NCI-H1092 treated with DMSO at 0.1 percent for 48 hours (cell line): ENCODE data around the gene NANS.
A peak's percentile ranks its signal among the peaks of the same experiment; 100 is the strongest.
"Not testable (repeated sequence)": the region's sequence is repeated elsewhere in the genome, so short reads cannot be mapped to it uniquely, and the experiment has no call there.

Source experiments
- DNase-seq: peaks from one replicate; lab custom pipeline; 2025; lab: John Stamatoyannopoulos, UW

Gene NANS

GRCh38 chr9:98056269-98057137 lies at the start of gene NANS:
NANS (plus strand) TSS chr9:98056732; CDS start chr9:98056809, 77 bp downstream.
- DNase-seq, result peak; percentile 93

- DNase-seq, result no peak
These were observed 49.1 kb upstream of the NANS start for GRCh38 chr9:98007251-98007928.

GRCh38 chr9:98008764-98009163 lies 47.8 kb upstream of the NANS start:
- no peak for DNase-seq

GRCh38 chr9:98009437-98009836 lies 47.1 kb upstream of the NANS start:
- DNase-seq, result no peak

DNA sequence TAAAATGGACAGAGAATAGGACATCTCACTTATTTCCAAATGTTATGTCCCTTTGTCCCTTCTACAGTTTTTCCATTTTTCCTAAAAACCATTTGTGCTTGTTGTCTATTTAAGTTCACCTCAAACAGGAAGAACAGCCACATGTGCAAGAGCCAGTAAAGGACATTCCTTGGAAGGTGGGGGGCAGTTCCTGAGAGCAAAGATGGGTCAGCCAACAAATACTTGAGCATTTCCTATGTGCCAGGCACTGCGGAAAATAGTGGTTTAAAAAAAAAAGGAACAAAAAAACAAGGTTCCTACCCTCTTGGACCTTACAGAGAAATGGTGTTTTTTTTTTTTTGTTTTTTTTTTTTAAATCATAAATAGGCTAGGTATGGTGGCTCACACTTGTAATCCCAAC lies 46.6 kb upstream of the NANS start:
- DNase-seq, result no peak

DNA sequence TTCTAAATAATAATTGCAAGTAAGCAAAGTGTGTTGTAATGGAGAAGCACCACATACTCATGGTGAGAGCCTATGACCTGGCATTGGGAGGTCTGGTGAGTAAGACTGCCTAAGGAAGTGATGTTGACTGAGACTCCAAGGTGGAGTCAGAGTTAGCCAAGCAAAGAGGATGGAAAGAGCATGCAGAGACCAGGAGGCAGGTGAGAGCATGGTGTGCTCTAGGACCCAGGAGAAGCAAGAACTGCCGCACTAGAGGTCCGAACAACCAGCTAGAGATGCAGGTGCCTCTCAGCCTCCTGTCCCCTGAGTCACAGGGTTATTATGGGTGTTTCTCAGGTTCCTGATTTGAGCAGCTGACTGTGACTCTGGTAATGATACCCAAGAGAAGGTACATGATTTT lies 46.1 kb upstream of the NANS start:
- DNase-seq, result no peak

GRCh38 chr9:98011122-98011521 lies 45.4 kb upstream of the NANS start:
- no peak for DNase-seq

DNA sequence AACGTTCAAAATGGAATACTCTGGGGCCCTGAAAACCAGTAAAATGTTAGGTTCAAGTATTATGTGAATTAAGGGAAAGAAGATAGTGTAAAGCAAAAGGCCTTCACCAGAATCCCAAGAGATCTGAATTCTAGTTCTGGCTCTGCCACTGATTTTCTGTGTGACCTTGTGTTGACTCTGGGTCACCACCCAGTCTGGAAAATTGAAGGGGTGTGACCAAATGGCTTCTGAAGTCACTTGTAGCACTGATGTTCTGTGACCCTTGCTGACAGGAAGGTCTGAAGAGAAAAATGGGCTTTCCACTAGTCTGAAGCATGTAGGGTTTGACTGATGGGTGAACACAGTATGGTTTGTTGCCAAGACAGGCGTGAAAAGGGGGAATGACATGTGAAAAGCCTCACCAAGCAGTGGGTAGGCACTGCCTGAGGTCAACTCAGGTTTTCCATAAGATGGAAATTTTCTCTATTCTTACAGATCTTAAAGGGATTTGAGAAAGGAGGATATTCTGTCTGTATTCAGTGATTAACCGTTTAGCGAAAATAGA lies 40.3 kb upstream of the NANS start:
- DNase-seq, result no peak

DNA sequence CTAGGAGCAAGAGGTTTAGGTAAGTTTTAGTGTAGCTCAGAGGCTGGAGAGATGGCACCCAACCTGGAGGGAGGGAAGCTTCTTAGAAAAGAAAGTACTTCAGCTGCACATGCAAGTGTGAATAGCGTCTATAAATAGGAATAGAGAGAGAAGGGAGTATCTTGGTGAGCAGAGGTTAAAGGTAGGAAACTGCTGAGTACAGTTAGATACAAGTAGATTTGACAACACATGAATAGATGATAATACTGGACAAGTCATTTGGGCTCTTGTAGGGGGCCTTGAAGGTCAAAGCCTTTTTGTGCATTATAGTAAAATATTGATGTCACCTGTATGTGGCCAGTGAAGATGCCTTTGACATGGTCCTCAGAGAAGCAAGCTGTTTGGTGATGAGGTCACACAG lies 39.2 kb upstream of the NANS start:
- DNase-seq, result no peak

DNA sequence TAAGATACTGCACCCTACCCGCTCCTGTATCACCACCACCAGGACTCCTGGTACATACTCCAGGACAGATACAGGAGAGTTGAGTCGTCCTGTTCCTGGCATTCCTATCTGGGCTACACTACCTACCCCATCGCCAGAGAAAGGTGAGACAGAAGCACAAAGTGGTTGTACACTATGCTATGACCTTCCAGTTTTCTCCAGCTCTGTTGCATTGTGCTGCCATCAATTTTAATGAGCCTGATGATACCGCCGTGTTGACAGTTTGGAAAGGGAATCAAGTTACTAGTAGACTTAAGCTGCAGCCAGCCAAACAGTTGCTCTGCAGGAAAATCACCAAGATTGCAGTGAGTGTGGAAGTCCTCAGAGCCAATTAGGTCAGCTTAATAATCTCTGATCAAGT lies 38.2 kb upstream of the NANS start:
- no peak for DNase-seq

GRCh38 chr9:98019098-98019497 lies 37.4 kb upstream of the NANS start:
- no peak for DNase-seq

DNA sequence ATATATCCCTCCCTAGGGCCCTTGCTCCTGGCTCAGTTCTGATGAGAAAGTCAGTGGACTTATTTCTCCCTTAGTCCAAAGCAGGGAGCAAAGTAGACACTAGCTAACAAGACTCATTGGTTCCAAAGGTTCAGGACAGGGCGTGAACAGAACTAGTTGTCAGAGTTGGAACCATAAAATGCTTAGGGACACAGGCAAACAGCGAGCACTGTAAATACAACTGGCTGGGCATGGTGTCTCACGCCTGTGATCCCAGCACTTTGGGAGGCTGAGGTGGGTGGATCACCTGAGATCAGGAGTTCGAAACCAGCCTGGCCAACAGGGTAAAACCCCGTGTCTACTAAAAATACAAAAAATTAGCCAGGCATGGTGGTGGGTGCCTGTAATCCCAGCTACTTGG lies 36.7 kb upstream of the NANS start:
- not testable (repeated sequence) for DNase-seq

DNA sequence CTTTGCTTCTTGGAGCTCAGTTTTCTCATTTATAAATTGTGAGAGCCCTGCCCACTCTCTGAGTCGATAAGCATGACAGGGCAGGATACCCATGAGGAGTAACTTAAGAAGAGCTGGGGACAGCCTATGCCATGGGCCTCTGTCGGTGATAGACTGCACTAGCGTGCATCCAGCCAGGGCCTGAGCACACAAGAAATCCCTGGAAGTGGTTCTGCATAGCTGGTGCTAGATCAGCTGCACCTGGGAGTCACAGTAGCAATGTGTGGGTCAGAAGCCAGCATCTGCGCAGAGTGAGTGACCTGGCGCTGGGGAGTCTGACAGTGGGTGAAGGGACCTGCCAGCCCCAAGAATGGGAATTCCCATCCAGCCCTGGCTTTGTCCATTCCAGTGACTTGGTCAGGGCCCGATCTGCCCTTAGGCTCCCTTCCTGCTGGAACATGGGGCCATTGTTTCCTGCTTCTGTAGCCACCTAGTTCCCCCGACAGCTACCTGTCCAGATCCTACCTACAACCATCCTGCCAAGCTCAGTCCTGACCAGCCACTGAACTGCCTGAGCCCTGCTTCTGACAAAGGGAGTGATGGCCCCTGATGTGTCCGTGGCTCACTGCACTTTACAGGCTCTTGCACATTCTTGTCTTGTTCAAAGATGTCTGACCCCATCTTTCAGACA lies 35.9 kb upstream of the NANS start:
- no peak for DNase-seq

- no peak for DNase-seq
These were observed 35.1 kb upstream of the NANS start for GRCh38 chr9:98021306-98022040.

DNA sequence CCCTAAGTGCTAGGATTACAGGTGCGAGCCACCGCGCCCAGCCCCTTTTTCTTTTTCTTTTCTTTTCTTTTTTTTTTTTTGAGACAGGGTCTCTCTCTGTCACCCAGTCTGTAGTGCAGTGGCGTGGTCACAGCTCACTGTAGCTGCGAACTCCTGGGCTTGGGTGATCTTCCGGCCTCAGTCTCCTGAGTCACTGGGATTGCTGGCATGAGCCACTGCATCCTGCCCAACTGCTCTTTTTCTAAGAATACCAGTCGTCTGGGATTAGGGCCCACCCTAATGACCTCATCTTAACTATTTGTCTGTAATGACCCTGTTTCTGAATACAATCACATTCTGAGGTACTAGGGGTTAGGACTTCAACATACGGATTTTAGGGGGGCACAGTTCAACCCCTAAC lies 34.1 kb upstream of the NANS start:
- no peak for DNase-seq

DNA sequence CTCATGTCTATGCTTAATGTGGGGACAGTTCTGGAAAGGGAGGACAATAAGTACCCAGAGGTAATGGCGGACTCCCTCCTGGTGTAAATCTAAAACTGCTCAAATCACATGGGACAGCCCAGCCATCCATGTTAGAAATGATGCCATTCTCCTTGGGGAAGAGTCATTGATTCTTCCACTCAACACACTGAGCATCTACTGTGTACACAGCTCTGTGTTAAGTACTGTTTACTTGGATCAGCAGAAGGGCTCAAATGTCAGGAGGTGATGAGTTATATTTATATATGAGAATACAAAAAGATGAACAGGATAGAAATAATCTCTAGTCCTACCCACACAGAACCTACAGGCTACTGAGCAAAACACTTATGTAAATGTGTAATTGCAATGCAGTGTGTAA lies 31.8 kb upstream of the NANS start:
- DNase-seq, result no peak

GRCh38 chr9:98031169-98031568 lies 25.4 kb upstream of the NANS start:
- no peak for DNase-seq

- DNase-seq, result no peak
These were observed 24.6 kb upstream of the NANS start for GRCh38 chr9:98031935-98032334.

- DNase-seq, result peak; percentile 54
These were observed 21.7 kb upstream of the NANS start for GRCh38 chr9:98034593-98035546.

GRCh38 chr9:98037357-98037756 lies 19.2 kb upstream of the NANS start:
- DNase-seq, result no peak

- DNase-seq, result no peak
These were observed 17.6 kb upstream of the NANS start for GRCh38 chr9:98038958-98039357.
